CD4-positive, alpha-beta T cell treated with Interleukin-4 for 4 hours (primary cell): Measurements from ENCODE around the gene PSMA5.
A peak's percentile ranks its signal among the peaks of the same experiment; 100 is the strongest.
"Not testable (repeated sequence)": the region's sequence is repeated elsewhere in the genome, so short reads cannot be mapped to it uniquely, and the experiment has no call there.

Experiments used
- DNase-seq: peaks from one replicate; pipeline ENCODE4 v3.0.0-alpha.2; 2020

The PSMA5 gene

GRCh38 chr1:109426281-109427170 is at the start of gene PSMA5:
TSS of gene PSMA5 (minus strand) at chr1:109426448. CDS start at chr1:109426330, 118 bp downstream.
- peak; percentile 98 for DNase-seq

GRCh38 chr1:109475261-109475660 is 49.0 kb upstream of the PSMA5 start:
- no peak for DNase-seq

- DNase-seq, result no peak
These were observed 48.4 kb upstream of the PSMA5 start for GRCh38 chr1:109474697-109475096.

- not testable (repeated sequence) for DNase-seq
These were observed 47.2 kb upstream of the PSMA5 start for GRCh38 chr1:109473284-109474057.

GRCh38 chr1:109472779-109473178 is 46.5 kb upstream of the PSMA5 start:
- DNase-seq, result no peak

GRCh38 chr1:109470245-109470644 is 44.0 kb upstream of the PSMA5 start:
- no peak for DNase-seq

- no peak for DNase-seq
These were observed 42.7 kb upstream of the PSMA5 start for GRCh38 chr1:109468903-109469302.

GRCh38 chr1:109468061-109468460 is 41.8 kb upstream of the PSMA5 start:
- no peak for DNase-seq

GRCh38 chr1:109467301-109467777 is 41.1 kb upstream of the PSMA5 start:
- DNase-seq, result no peak

GRCh38 chr1:109466452-109467300 is 40.4 kb upstream of the PSMA5 start, which contains the start of gene SYPL2:
TSS of gene SYPL2 (plus strand) at chr1:109466546. CDS start at chr1:109466844, 298 bp downstream.
- DNase-seq, result no peak

GRCh38 chr1:109466125-109466451 is 39.8 kb upstream of the PSMA5 start:
- DNase-seq, result no peak

- no peak for DNase-seq
These were observed 31.6 kb upstream of the PSMA5 start for GRCh38 chr1:109457819-109458218.

GRCh38 chr1:109454497-109455133 is 28.4 kb upstream of the PSMA5 start:
- no peak for DNase-seq

- no peak for DNase-seq
These were observed 21.3 kb upstream of the PSMA5 start for GRCh38 chr1:109447524-109447923.

GRCh38 chr1:109445949-109446695 is 19.9 kb upstream of the PSMA5 start:
- DNase-seq, result not testable (repeated sequence)

- no peak for DNase-seq
These were observed 18.1 kb upstream of the PSMA5 start for GRCh38 chr1:109444346-109444745.

GRCh38 chr1:109443476-109443875 is 17.2 kb upstream of the PSMA5 start:
- DNase-seq, result no peak

GRCh38 chr1:109441069-109441468 is 14.8 kb upstream of the PSMA5 start:
- DNase-seq, result no peak

GRCh38 chr1:109438798-109439297 is 12.6 kb upstream of the PSMA5 start:
- no peak for DNase-seq

GRCh38 chr1:109434484-109434883 is 8.2 kb upstream of the PSMA5 start:
- DNase-seq, result no peak

- DNase-seq, result no peak
These were observed 7.1 kb upstream of the PSMA5 start for GRCh38 chr1:109433322-109433721.
